ENCODE results near the gene COA8.

The COA8 gene

GRCh38 chr14:103568952-103569351, 6.2 kb downstream of the COA8 start:
- no peak overlapping the region for H3K9ac ChIP-seq (ENCODE audit: low read length)
- no peak overlapping the region for H4K91ac ChIP-seq (ENCODE audit: low read length)
- H4K8ac ChIP-seq (ENCODE audit: low read length): no peak overlapping the region
- H2AFZ ChIP-seq (ENCODE audit: low read depth, low read length): no peak overlapping the region
- no peak overlapping the region for H3K4me2 ChIP-seq (ENCODE audit: low read length, poor library complexity, severe bottlenecking)
- H3K4me3 ChIP-seq (ENCODE audit: insufficient read depth in 1 of 2, low read depth in 1 of 2, low read length in 2 of 2): no peak overlapping the region
- H3K4me1 ChIP-seq (ENCODE audit: control insufficient read depth, insufficient read depth, low read depth, low read length): peaks cover 7% of the 10 kb centered on the region
- H2BK15ac ChIP-seq (ENCODE audit: low read depth, poor library complexity, severe bottlenecking): no peak overlapping the region
- no peak overlapping the region for H2BK5ac ChIP-seq (ENCODE audit: low read depth, low read length, poor library complexity, severe bottlenecking)
- H3K79me1 ChIP-seq (replicated peaks; ENCODE audit: low read length, poor library complexity, severe bottlenecking): peaks cover 5% of the 10 kb centered on the region
- no peak overlapping the region for H2AK5ac ChIP-seq (ENCODE audit: low read length, severe bottlenecking)
- no peaks in the 10 kb centered on the region for H3K9me3 ChIP-seq (ENCODE audit: control insufficient read depth, low read length)
- no peak overlapping the region for H2BK12ac ChIP-seq (ENCODE audit: low read length in 2 of 2)
- H3K27me3 ChIP-seq (ENCODE audit: control insufficient read depth in 1 of 2, insufficient read depth in 1 of 2, low read length in 2 of 2): no peaks in the 10 kb centered on the region
- H3K4ac ChIP-seq (ENCODE audit: low read depth in 1 of 2, low read length in 2 of 2): peak overlapping the region in 1 of 2 experiments; percentile 30
- 82% methylated on average over 5 of the region's 8 CpGs for WGBS
- no peak overlapping the region for H2BK120ac ChIP-seq (ENCODE audit: low read depth, low read length)
- no peak overlapping the region for H3K23ac ChIP-seq (ENCODE audit: low read length in 2 of 2)
- H3K36me3 ChIP-seq (ENCODE audit: control insufficient read depth in 1 of 2, insufficient read depth in 2 of 2, low read depth in 1 of 2, low read length in 2 of 2): peaks cover 16 to 29% of the 10 kb centered on the region in 2 experiments
- H3K18ac ChIP-seq (ENCODE audit: low read depth in 1 of 2, low read length in 2 of 2): no peak overlapping the region
- DNase-seq: no peak
- H3K27ac ChIP-seq (ENCODE audit: low read length, poor library complexity, severe bottlenecking): no peak overlapping the region
- H3K14ac ChIP-seq (ENCODE audit: low read length in 2 of 2): no peak overlapping the region

- no peaks in the 10 kb centered on the region for H3K9me3 ChIP-seq (ENCODE audit: control insufficient read depth, low read length)
- no peaks in the 10 kb centered on the region for H3K27me3 ChIP-seq (ENCODE audit: control insufficient read depth in 1 of 2, insufficient read depth in 1 of 2, low read length in 2 of 2)
- no peak overlapping the region for H2BK5ac ChIP-seq (ENCODE audit: low read depth, low read length, poor library complexity, severe bottlenecking)
- H2AK5ac ChIP-seq (ENCODE audit: low read length, severe bottlenecking): no peak overlapping the region
- H3K36me3 ChIP-seq (ENCODE audit: control insufficient read depth in 1 of 2, insufficient read depth in 2 of 2, low read depth in 1 of 2, low read length in 2 of 2): peaks cover 20 to 33% of the 10 kb centered on the region in 2 experiments
- H2AFZ ChIP-seq (ENCODE audit: low read depth, low read length): no peak overlapping the region
- H4K8ac ChIP-seq (ENCODE audit: low read length): no peak overlapping the region
- no peak overlapping the region for H3K14ac ChIP-seq (ENCODE audit: low read length in 2 of 2)
- no peak overlapping the region for H3K4me3 ChIP-seq (ENCODE audit: insufficient read depth in 1 of 2, low read depth in 1 of 2, low read length in 2 of 2)
- no peak overlapping the region for H3K27ac ChIP-seq (ENCODE audit: low read length, poor library complexity, severe bottlenecking)
- peaks cover 7% of the 10 kb centered on the region for H3K4me1 ChIP-seq (ENCODE audit: control insufficient read depth, insufficient read depth, low read depth, low read length)
- peaks cover 9% of the 10 kb centered on the region for H3K79me1 ChIP-seq (replicated peaks; ENCODE audit: low read length, poor library complexity, severe bottlenecking)
- H2BK120ac ChIP-seq (ENCODE audit: low read depth, low read length): no peak overlapping the region
- no peak overlapping the region for H2BK12ac ChIP-seq (ENCODE audit: low read length in 2 of 2)
- DNase-seq: no peak
- no peak overlapping the region for H4K91ac ChIP-seq (ENCODE audit: low read length)
- H3K4me2 ChIP-seq (ENCODE audit: low read length, poor library complexity, severe bottlenecking): no peak overlapping the region
- H3K23ac ChIP-seq (ENCODE audit: low read length in 2 of 2): no peak overlapping the region
- no peak overlapping the region for H3K9ac ChIP-seq (ENCODE audit: low read length)
- H3K18ac ChIP-seq (ENCODE audit: low read depth in 1 of 2, low read length in 2 of 2): no peak overlapping the region
- H3K4ac ChIP-seq (ENCODE audit: low read depth in 1 of 2, low read length in 2 of 2): no peak overlapping the region
- no peak overlapping the region for H2BK15ac ChIP-seq (ENCODE audit: low read depth, poor library complexity, severe bottlenecking)
- 94% methylated on average over 9 of the region's 11 CpGs for WGBS
Observed at GRCh38 chr14:103569408-103569807, 6.6 kb downstream of the COA8 start.

GRCh38 chr14:103574104-103574503, 11.3 kb downstream of the COA8 start:
- H3K4me1 ChIP-seq (ENCODE audit: control insufficient read depth, insufficient read depth, low read depth, low read length): peaks cover 10% of the 10 kb centered on the region
- no peak overlapping the region for H2BK12ac ChIP-seq (ENCODE audit: low read length in 2 of 2)
- no peak overlapping the region for H2AFZ ChIP-seq (ENCODE audit: low read depth, low read length)
- no peak overlapping the region for H3K4ac ChIP-seq (ENCODE audit: low read depth in 1 of 2, low read length in 2 of 2)
- no peak overlapping the region for H3K27ac ChIP-seq (ENCODE audit: low read length, poor library complexity, severe bottlenecking)
- H2BK5ac ChIP-seq (ENCODE audit: low read depth, low read length, poor library complexity, severe bottlenecking): no peak overlapping the region
- H3K79me1 ChIP-seq (replicated peaks; ENCODE audit: low read length, poor library complexity, severe bottlenecking): peaks cover 30% of the 10 kb centered on the region
- no peak overlapping the region for H4K8ac ChIP-seq (ENCODE audit: low read length)
- H2BK15ac ChIP-seq (ENCODE audit: low read depth, poor library complexity, severe bottlenecking): no peak overlapping the region
- no peak overlapping the region for H3K4me2 ChIP-seq (ENCODE audit: low read length, poor library complexity, severe bottlenecking)
- no peak overlapping the region for H3K14ac ChIP-seq (ENCODE audit: low read length in 2 of 2)
- no peak overlapping the region for H3K4me3 ChIP-seq (ENCODE audit: insufficient read depth in 1 of 2, low read depth in 1 of 2, low read length in 2 of 2)
- H3K23ac ChIP-seq (ENCODE audit: low read length in 2 of 2): no peak overlapping the region
- H4K91ac ChIP-seq (ENCODE audit: low read length): no peak overlapping the region
- no peaks in the 10 kb centered on the region for H3K9me3 ChIP-seq (ENCODE audit: control insufficient read depth, low read length)
- 86% methylated on average over 4 of the region's 6 CpGs for WGBS
- H2BK120ac ChIP-seq (ENCODE audit: low read depth, low read length): no peak overlapping the region
- no peak overlapping the region for H3K18ac ChIP-seq (ENCODE audit: low read depth in 1 of 2, low read length in 2 of 2)
- DNase-seq: no peak
- H3K27me3 ChIP-seq (ENCODE audit: control insufficient read depth in 1 of 2, insufficient read depth in 1 of 2, low read length in 2 of 2): no peaks in the 10 kb centered on the region
- H3K36me3 ChIP-seq (ENCODE audit: control insufficient read depth in 1 of 2, insufficient read depth in 2 of 2, low read depth in 1 of 2, low read length in 2 of 2): peaks cover 40 to 51% of the 10 kb centered on the region in 2 experiments
- peak overlapping the region; percentile 26 for H3K9ac ChIP-seq (ENCODE audit: low read length)
- H2AK5ac ChIP-seq (ENCODE audit: low read length, severe bottlenecking): no peak overlapping the region

GRCh38 chr14:103574707-103575285, 12.0 kb downstream of the COA8 start:
- WGBS: 94% methylated on average over 18 of the region's 18 CpGs
- DNase-seq: no peak
- Histone ChIP-seq H3K18ac (ENCODE audit: low read depth in 1 of 2, low read length in 2 of 2) (peak overlapping the region in 1 of 2 experiments; percentile 54), H3K4me3 (ENCODE audit: insufficient read depth in 1 of 2, low read depth in 1 of 2, low read length in 2 of 2) (no peak overlapping the region), H2BK15ac (ENCODE audit: low read depth, poor library complexity, severe bottlenecking) (no peak overlapping the region), H2BK120ac (ENCODE audit: low read depth, low read length) (no peak overlapping the region), H3K4ac (ENCODE audit: low read depth in 1 of 2, low read length in 2 of 2) (no peak overlapping the region), H3K23ac (ENCODE audit: low read length in 2 of 2) (no peak overlapping the region), H3K9ac (ENCODE audit: low read length) (no peak overlapping the region), H3K4me2 (ENCODE audit: low read length, poor library complexity, severe bottlenecking) (no peak overlapping the region), H2AK5ac (ENCODE audit: low read length, severe bottlenecking) (no peak overlapping the region), H4K91ac (ENCODE audit: low read length) (peak overlapping the region; percentile 73), H3K9me3 (ENCODE audit: control insufficient read depth, low read length) (no peaks in the 10 kb centered on the region), H2BK12ac (ENCODE audit: low read length in 2 of 2) (peak overlapping the region in 1 of 2 experiments; percentile 45), H3K36me3 (ENCODE audit: control insufficient read depth in 1 of 2, insufficient read depth in 2 of 2, low read depth in 1 of 2, low read length in 2 of 2) (peaks cover 44 to 50% of the 10 kb centered on the region in 2 experiments), H3K4me1 (ENCODE audit: control insufficient read depth, insufficient read depth, low read depth, low read length) (peaks cover 7% of the 10 kb centered on the region), H3K14ac (ENCODE audit: low read length in 2 of 2) (no peak overlapping the region), H3K79me1 (replicated peaks; ENCODE audit: low read length, poor library complexity, severe bottlenecking) (peaks cover 30% of the 10 kb centered on the region), H3K27ac (ENCODE audit: low read length, poor library complexity, severe bottlenecking) (no peak overlapping the region), H2BK5ac (ENCODE audit: low read depth, low read length, poor library complexity, severe bottlenecking) (no peak overlapping the region), H2AFZ (ENCODE audit: low read depth, low read length) (no peak overlapping the region), H3K27me3 (ENCODE audit: control insufficient read depth in 1 of 2, insufficient read depth in 1 of 2, low read length in 2 of 2) (no peaks in the 10 kb centered on the region), H4K8ac (ENCODE audit: low read length) (peak overlapping the region; percentile 27)

Data from mesenchymal stem cell (in vitro differentiated cells and primary cell).